AG04449 (cell line): ENCODE results near the gene UBA6.

ENCODE experiments used
- CTCF ChIA-PET: fragments of 350-600 bp; formaldehyde crosslinking; extraction: SDS; loops from one replicate; lab custom pipeline; 2021; ENCODE audit warnings: antibody characterized with exemption; lab: Yijun Ruan, JAX
- POLR2A ChIA-PET: fragments of 400-600, 350-600 bp; formaldehyde crosslinking; extraction: SDS; loops from one replicate; lab custom pipeline; 2020; ENCODE audit warnings: antibody characterized with exemption, inconsistent platforms; lab: Yijun Ruan, JAX
- DNase-seq: peaks from one replicate; pipeline ENCODE4 v3.0.0-alpha.2; 2010; ENCODE audit warnings: low read depth, low spot score
- H3K4me3 ChIP-seq: 2 replicates; pipeline ENCODE4 v1.5.1; 2011; ENCODE audit warnings: low read depth, mild to moderate bottlenecking, control low read depth, low read length
- TF ChIP-seq, protein P1 (sequence below): IDR thresholded peaks from one replicate; pipeline ENCODE4 v1.5.1; 2011; ENCODE audit warnings: mild to moderate bottlenecking, moderate library complexity, low read length, control low read depth, inconsistent platforms; ENCODE audit not compliant: insufficient read depth; ENCODE audit errors: missing control alignments

The UBA6 gene

DNA sequence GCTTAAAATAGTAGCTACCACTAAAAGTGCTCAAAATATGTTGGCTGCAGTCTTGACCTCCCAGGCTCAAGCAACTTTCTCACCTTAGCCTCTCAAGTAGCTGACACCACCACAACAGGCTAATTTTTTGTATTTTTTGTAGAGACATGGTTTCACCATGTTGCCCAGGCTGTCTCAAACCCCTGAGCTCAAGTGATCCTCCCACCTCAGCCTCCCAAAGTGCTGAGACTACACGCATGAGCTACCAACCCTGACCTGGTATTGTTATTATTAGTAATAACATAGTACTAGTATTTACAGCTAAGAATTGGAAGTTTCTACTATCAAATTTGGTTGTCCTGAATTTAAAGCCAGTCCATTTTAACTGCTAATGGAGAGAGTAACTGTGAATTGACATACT, 124.4 kb downstream of the UBA6 start:
- CTCF ChIA-PET = no interaction called here
- no peak overlapping the region for H3K4me3 ChIP-seq
- TF ChIP-seq, protein P1, sequence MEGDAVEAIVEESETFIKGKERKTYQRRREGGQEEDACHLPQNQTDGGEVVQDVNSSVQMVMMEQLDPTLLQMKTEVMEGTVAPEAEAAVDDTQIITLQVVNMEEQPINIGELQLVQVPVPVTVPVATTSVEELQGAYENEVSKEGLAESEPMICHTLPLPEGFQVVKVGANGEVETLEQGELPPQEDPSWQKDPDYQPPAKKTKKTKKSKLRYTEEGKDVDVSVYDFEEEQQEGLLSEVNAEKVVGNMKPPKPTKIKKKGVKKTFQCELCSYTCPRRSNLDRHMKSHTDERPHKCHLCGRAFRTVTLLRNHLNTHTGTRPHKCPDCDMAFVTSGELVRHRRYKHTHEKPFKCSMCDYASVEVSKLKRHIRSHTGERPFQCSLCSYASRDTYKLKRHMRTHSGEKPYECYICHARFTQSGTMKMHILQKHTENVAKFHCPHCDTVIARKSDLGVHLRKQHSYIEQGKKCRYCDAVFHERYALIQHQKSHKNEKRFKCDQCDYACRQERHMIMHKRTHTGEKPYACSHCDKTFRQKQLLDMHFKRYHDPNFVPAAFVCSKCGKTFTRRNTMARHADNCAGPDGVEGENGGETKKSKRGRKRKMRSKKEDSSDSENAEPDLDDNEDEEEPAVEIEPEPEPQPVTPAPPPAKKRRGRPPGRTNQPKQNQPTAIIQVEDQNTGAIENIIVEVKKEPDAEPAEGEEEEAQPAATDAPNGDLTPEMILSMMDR = no peak
- DNase-seq = no peak
- POLR2A ChIA-PET = no interaction called here

DNA sequence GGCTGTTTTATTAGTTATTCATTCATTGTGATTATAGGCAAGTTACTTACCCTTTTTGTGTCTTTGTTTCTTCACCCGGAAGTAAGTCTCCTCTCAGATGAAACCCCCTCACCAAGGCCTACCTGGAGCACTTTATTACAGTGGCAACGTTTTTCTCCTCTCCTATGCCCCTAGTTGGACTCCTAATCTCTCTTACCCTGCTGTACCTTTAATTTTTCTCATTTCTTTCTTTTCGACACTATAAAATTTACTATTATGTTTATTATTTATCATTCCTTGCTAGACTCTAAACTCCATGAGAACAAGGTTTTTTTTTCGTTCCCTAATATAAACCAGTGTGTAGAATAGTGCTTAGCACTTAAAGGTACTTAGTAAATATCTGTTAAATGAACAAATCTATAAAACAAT, 124.9 kb downstream of the UBA6 start:
- TF ChIP-seq, protein P1 = no peak
- ChIA-PET POLR2A (no interaction called here), CTCF (no interaction called here)
- no peak overlapping the region for H3K4me3 ChIP-seq
- DNase-seq = no peak

DNA sequence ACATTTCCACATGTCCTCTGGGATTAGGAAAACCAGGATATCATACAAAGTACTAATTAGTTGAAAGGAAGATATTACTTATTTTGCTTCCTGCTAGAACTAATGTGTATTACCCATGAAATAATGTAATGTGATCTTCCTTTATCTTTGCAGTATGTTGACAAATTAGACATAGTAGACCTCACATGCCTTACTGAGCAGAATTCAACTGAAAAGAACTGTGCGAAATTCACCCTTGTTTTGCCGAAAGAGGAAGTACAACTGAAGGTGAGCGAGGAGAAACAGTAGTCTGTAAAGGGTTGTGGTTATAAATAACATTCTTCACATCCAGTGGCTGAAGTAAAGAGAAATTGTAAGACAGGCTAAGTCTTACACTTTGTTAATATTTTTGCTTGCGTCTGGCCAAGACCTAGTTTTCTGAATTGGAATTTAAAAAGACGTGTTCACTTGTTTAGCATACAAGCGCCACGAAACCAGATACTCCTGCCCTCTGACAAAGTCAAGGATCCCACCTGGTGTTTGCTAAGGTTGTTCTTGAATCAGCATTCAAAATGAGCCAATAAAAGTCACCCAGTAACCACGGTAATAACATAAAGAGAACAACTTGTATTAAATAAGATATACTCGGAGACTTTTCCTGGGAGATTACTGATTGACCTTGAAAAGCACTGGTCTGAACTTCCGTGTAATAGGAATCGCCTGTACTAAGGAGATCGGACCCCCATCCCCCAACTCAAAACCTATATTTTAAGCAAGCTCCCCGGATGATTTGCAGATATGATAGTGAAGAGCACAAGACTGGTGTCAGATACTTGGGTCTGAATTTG, 125.5 kb downstream of the UBA6 start:
- ChIA-PET POLR2A (no interaction called here), CTCF (no interaction called here)

DNA sequence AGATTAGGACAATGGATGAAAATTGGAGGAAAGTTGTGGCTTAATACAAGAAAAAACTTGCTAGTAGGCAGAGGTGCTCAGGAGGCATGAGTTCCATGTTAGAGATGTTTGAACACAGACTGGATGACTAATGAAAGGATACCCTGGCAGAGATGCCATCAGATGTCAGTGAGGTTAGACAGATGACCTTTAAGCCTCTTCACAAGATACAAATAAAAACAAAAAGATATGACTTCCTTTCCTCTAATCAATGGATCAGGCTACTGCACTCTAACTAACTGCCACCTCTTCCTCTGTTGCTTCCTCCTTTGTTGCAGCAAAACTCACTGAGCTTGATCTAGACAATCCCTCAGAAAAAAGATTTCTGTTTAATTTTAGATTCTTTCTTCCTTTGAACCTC, 127.8 kb downstream of the UBA6 start:
- CTCF ChIA-PET = no interaction called here
- POLR2A ChIA-PET = no interaction called here
- TF ChIP-seq, protein P1 = no peak
- H3K4me3 ChIP-seq = no peak overlapping the region
- DNase-seq = no peak

More for the DNA sequence above, 125.5 kb downstream of the UBA6 start:
- TF ChIP-seq, protein P1 = no peak
- no peak for DNase-seq
- no peak overlapping the region for H3K4me3 ChIP-seq

- TF ChIP-seq, protein P1 = no peak
- no peak overlapping the region for H3K4me3 ChIP-seq
- POLR2A ChIA-PET = no interaction called here
- CTCF ChIA-PET = no interaction called here
- no peak for DNase-seq
Measured at GRCh38 chr4:67571975-67572374, 129.0 kb downstream of the UBA6 start.

DNA sequence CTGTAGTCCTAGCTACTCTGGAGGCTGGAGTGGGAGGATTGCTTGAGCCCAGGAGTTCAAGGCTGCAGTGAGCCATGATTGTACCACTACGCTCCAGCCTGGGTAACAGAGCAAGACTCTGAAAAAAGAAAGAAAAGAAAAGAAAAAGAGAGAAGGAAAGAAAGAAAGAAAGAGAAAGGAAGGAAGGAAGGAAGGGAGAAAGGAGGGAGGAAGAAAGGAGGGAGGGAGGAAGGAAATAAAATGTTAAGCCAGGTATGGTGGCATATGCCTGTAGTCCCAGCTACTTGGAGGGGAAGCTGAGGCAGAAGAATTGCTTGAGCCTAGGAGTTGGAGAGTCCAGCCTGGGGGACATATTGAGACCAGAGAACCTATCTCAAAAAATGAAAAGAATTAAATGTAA, 130.4 kb downstream of the UBA6 start:
- TF ChIP-seq, protein P1 = no peak
- POLR2A ChIA-PET = no interaction called here
- CTCF ChIA-PET = no interaction called here
- DNase-seq = no peak
- no peak overlapping the region for H3K4me3 ChIP-seq
